KBM-7 (cell line): ENCODE results near the gene CADPS.

ENCODE experiments used
- DNase-seq: peaks from one replicate; pipeline ENCODE4 v3.0.0-alpha.2; 2015
- in situ Hi-C: fragments of 300-500 bp; cut with MboI; formaldehyde crosslinking; loops from 2 replicates; pipeline ENCODE4 v1.14.3; 2020; ENCODE audit warnings: low sequenced_read_pairs, low pct_unique_long_range_greater_than_20kb, mixed read lengths

The CADPS gene

DNA sequence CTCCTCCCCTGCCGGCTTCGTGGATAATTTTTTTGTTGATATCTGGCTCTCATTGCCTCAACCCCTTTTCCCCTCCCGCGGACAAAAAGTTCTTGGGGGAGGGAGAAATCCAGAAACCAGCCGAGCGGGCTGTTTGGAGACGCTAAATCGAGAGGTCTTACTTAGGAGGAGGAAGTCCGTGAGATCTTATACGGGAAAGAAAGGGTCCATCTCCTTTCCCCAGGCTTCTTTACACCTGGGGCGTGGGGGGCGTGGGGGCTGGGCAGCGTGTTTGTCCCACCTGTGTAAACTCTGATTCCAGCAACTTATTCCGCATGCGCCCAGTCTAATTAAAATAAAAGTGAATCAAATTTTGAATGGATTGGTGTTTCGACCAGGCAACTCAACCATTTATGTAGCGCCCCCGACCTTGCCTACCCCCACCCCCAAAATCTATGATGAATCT, 364 bp upstream of the CADPS start:
- DNase-seq, result no peak
- in situ Hi-C loops, result no loop called here

DNA sequence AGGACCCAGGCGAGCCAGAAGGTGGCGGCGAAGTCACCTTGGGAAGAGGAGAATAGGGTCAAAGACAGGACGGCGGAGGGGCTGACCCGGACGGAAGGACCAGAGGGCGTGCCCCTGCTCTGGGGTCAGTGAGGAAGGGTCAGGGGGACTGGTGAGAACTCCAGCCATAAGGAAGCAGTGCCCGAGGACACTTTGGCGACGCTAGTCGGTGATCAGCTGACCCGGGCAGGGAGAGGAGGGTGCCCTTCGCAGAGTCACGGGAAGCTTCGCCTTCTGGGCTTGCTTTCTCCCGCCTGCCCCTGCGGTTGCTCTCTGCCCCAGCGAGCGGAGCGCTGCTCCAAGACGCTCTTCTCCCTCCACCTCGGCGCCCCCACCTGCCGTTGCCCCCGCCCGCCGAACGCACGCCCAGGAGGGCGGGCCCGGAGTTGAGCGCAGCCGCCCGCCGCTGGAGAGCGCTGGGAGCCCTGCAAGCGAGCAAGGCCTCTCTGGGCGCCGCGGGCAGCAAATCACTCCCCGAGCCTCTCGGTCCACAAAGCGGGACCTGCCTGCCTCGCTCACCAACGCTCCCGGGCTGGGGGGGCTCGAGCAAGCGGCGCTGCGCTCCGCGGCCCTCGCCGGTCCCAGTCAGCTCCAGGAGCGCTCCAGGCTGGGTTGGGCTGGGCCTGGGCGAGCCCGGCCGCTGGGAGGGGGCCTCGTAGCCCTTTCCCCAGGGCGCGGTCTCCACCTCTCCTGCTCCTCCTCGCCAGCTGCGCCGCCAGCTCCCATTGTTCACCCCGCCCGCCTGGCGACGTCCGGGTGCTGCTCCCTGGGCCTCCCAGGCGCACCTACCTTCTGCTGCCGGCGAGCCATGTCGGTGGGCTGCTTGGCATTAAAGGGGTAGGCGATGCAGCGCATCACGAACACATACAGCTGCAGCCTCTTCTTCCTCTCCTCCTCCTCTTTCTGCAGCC, 1.2 kb downstream of the CADPS start:
- no peak for DNase-seq
- in situ Hi-C loops, result no loop called here

DNA sequence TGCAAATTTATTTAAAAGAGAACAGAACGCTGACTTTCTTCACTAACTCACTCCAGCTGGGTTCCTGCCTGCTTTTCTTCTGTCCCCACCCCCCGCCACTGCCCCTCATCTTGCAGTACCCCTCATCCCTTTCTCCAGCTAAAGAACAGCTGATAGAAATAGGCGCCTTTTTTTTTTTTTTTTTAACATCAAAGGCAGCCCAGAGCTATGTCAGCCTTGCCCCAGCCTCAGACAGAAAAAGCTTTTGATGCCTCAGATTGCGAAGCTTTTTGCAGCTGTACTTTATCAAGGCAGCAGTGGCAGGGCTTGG, 1.8 kb downstream of the CADPS start:
- in situ Hi-C loops, result no loop called here

DNA sequence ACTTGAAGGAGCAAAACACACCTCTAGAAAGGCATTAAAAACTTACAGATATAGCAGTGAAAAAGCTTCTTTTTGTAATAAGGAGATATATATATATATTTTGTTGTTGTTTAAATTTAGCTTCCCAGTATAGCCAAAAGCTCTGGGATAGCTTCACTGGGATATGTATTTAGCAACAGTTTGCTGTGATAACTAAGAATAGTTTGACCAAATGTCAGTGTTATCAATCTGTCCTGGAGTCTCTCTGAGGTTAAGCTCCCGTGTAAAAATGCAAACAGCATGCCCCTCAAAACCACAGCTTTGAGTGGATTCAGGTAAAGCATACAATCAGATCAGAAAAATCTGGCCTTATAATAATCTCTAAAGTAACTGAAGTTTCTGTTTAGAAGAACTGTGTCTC, 2.9 kb downstream of the CADPS start:
- in situ Hi-C loops, result no loop called here
- no peak for DNase-seq

More for the DNA sequence above, 1.8 kb downstream of the CADPS start:
- no peak for DNase-seq

DNA sequence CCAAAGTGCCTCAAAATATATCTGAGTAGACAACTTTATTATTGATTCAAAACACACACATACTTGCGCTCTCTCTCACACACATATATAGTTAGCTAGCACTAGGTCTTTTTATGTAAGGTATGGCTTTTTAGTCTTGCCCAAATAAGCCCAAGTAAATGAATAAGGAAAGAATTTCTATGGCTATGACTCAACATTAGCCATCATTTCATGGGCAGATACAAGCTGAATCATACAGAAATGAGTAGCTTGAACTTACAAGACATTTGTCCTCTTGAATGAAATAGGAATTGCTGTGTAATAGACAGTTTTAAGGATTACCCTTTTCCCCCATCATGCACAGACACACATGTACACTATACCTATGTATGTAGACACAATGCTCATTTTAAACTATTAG, 4.9 kb downstream of the CADPS start:
- in situ Hi-C loops, result no loop called here
- no peak for DNase-seq

DNA sequence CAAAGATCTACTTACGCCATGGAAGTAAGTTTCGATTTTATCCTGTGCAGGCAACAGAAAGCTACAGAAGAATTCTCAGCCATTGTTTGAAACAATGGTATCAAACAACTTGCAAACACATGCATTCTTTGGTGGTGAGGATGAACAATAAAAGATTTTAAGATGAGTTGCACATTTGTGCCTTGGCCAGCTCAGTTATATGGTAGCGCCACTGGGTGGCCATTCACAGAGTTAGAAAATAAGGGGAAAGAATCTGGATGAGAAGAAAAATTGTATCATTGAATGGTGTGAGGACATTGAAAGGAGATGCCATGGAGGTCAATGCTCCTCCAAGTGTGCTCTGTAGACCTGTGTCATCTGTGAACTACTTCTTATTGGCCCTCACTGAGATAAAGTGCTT, 11.6 kb downstream of the CADPS start:
- DNase-seq, result no peak
- in situ Hi-C loops, result no loop called here

DNA sequence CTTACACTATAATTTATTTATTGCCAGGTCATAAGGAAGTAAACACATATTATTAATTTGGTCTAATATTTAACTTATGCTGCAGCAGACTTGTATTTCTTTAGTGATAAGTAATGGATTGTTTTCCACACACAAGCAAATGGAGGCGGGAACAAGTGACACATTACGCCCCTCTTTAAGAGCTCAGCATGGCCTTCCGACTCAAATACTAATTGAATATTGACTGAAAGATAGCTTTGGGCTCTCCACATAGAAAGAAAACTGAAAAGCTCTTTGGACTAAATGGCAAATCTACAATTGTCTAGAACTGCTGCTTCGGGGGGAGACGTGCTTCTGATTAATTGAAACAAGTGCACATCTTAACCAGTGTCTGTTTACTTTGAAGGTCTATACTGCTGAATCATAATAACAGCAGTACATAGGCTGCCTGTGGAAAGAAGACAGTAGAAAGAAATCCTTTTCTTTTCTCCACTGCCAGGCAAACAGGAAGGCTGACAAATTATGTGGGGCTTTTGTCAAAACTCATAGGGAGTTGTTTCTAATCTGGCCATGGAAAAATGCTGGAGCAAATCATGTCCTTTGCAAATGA, 15.9 kb downstream of the CADPS start:
- DNase-seq, result no peak
- in situ Hi-C loops, result no loop called here

DNA sequence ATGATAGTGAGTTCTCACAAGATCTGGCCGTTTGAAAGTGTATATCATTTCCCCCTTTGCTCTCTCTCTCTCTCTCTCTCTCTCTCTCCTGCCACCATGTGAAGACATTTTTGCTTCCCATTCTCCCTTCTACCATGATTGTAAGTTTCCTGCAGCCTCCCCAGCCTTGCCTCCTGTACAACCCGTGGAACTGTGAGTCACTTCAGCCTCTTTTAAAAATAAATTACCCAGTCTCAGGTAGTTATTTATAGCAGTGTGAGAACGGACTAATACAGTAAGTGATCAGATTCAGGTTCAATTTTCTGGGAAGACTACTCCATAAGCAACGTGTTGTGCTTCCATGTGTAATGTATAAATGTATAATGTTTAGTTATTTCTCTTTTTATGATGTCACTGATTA, 29.2 kb downstream of the CADPS start:
- in situ Hi-C loops, result no loop called here
- DNase-seq, result no peak

DNA sequence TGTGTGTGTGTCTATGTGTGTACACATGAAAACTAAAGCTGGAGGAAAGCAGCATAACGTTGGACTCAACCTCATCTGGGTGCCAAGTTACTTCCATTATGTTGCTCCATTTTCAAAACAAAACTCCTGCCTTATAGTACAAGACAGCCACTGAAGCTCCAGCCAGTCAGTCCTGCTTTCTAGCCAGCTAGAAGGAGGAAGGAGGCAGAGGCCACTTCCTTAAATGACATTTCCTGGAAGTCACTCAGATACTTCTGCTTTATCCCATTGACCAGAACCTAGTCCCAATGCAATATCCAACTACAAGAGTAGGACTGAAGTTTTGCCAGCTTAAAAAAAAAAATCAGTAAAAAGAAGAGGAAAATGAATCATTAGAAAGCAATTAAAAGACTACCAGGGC, 31.7 kb downstream of the CADPS start:
- in situ Hi-C loops, result no loop called here
- DNase-seq, result no peak

DNA sequence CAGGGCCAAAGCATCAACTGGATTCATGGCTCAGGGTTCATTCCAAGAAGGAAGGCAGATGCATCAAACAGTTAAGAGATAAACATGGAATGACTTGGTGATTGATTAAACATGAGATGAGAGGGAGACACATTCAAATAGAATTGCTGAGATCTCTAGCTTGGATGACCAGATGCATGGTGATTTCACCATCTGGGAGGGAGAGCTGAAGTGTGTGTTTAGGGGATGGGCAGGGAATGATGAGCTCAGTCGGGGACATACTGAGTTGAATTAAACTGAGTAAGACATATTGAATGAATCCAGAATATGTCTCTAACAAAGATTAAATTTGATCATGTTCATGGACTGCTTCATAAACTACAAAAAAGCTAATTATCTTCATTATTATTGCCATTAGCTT, 35.5 kb downstream of the CADPS start:
- in situ Hi-C loops, result no loop called here
- no peak for DNase-seq

DNA sequence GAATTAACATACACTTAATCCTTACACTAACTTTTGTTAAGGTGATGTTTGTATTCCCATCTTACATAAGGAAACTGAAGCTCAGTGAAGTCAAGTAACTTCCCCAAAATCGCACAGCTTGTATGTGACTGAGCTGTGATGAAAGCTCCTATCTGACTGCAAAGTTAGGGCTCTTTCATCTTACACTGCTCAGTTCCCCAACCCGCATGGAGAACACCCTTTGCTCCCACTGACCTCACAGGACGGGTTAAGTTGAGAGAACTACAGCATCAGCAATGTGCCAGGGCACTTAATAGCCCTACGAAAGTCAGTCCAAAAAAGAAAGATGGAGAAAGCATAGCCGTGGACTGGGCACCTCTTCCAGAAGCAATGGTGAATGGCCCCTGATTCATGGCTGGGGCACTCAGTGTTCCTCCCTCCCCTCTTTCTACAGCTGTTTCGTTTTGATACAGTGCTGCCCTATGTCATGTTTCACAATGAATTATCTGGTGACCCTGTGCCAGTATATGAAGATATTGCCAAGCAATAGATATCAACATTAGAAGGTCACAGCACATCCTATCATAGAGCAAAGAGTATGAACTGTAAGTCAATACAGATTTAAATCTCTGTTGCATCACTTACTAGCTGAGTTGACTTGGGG, 38.0 kb downstream of the CADPS start:
- no peak for DNase-seq
- in situ Hi-C loops, result no loop called here

DNA sequence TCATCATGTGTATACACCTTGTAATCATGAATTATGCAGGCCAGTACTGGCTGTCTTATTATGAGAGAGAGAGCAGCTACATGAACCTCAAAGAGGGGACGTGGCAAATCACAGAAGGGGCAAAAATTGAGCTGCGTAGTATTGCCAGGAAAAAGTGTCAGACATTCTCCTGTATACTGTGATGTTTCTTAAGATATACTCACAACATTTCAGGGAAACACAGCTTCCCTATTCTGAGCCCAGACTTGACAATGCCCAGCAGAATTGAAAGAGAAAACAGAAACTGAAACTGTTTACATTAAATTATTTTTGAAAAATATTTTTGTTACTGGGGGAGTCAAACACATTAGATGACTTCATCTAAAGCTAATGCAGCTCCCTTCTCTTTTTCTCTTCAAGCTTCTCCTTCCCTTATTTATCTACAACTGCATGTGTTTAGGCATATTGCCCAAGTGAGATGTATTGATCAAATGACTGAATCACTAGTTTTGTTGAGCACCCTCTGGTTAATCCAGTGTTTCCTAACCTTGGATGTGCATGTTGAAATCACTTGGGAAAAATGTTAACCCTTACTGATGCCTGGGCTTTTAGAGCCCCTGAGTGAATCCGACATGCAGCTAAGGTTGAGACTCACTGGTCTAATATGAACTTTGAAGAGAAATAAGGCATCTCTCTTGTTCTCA, 39.5 kb downstream of the CADPS start:
- in situ Hi-C loops, result no loop called here
- no peak for DNase-seq

DNA sequence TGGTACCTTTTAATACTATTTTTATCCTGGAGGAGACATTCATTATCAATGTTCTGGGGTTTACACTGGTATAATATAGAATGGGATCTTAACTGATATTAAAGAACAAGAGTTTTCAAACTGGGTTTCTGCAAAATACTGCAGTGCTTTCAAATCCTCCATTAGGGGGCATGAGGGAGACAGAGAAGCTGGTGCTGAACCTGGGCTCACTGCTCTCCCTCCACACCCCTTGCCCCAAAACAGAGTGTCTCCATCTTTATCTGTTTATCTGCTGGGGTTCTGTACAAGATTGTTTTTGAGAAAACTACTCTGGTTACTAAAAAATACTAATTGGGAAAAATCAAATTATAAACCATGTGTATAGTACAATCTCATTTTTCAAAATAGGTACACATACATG, 41.7 kb downstream of the CADPS start:
- DNase-seq, result no peak
- in situ Hi-C loops, result no loop called here

DNA sequence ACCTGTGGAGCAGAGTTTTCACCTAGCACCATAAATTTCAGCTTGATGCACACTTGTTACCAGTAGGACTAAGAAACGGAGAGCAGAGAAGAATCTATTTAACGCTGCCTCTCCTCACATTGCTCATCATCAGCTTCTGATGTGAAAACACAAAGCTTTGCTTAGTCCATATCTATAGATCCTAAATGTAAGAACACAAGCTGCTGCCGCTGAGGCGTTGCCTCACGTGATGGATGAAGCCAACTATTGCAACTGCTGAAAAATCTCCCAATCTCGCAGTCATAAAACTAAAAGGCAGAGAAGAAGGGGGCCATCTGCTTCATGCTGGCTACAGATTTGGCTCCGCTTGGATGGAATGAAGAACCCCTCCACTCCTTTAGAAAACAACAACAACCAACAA, 42.7 kb downstream of the CADPS start:
- DNase-seq, result no peak
- in situ Hi-C loops, result no loop called here

DNA sequence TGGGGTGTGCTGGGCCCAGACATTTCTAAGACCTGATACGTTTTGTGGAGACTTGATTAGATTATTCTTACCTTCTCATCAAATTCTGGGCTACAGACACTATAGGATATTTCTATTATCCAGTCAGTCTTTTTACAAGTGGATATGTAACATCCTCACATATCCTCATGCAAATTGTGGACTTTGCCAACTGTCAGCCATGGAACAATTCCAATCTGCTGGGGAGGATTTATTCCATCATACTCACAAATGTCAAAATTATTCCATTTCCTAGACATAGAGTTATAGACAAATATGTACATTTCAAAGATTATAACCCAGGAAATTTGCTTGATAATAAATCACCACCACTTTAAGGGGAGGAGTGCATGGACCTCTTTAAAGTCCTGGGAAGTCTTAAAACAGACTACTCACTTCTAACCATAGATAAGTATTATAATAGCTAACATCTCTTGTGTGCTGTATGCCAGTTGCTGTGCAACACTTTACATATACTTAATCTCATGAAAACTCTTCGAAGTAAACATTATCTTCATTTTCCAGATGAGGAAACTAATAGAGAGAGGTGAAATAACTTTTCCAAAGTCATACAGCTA, 44.4 kb downstream of the CADPS start:
- in situ Hi-C loops, result no loop called here
- DNase-seq, result no peak

DNA sequence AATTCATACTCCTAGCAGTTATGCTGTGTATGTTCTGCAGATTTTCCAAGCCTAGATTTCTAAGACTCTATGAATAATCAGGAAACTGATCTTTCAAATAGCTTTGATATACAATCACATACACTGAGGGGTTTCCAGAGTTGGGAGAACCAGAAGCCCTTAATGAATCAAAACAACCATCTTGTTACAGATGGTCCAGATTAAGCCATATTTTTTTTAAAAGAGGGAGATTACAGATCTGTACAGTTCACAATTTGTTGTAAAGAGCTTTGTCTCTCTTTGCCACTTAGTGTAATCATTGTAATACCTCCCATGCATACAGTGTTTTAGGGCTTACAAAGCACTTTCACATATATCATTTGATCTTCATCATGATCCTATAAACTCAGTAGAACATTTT, 47.7 kb downstream of the CADPS start:
- in situ Hi-C loops, result no loop called here

DNA sequence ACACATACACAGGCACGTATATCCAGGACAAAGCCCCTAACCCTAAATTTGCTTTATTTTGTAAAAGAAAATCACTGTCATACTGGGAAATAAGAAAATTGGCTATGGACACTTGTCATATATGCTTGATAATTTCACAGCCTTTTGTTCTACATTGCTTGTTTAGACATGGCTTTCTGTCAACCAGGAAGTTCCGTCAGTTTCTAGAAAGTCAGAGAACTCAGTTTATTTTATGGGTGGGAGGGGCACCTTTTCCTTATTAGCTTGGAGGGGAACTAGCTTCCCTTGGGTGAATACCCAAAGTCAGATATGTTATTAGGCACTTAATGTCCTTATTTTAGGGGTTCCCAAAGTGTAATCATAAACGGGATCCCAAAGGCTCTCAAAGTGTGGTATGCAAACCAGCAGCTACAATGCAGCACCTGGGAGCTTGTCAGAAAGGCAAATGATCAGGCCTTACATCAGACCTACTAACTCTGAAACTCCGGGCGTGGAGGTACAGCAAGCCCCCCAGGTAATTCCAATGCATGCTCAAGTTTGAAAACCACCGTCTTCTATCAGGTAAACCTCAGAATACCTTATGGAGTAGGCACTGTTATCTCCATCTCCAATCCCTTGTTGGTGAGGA, 50.1 kb downstream of the CADPS start:
- in situ Hi-C loops, result no loop called here
- DNase-seq, result no peak

More for the DNA sequence above, 47.7 kb downstream of the CADPS start:
- no peak for DNase-seq

DNA sequence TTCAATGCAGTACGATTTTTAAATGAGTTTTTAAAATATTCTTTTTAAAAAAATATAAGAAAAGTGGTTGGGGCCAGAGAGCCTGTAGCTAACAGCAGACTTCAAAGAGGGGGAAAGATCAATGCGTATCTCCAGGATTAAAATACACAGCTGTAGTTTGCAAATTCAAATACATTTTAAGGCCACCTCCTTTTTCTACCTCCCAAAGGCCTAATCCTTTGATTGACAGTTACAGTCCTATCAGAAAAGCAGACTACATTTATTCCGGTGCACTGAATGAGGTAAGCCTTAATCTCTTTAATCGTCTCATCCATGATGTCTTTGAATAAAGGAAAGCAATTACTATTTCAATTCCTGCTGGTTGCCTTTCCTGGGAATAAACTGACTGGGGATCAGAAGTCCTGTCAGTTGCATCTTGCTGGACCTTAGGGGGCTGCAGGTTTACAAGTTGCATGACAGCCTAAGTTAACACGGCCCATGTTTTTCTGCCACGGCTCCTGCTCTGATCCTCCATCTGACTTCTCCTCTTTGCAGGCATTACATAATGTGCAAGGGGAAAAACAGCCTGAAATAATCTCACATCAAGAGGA, 51.7 kb downstream of the CADPS start:
- in situ Hi-C loops, result no loop called here
- no peak for DNase-seq

DNA sequence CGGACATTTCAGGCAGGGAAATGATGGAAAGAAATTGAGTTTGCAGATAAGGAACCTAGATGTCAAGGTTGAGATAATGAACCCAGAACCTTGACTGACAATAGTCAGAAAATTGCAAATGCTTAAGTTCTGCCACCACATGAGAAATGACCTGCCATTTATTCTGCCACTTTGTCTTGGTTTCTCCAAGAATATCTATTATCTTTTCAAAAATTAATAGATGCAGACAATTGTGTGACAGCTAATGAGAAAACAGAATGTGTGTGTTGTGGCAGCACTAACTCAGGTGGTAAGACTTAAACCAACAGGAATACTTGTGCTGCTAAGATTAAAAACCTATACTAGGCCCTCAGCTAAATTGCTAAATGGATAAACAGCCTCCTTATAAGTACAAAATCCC, 52.3 kb downstream of the CADPS start:
- in situ Hi-C loops, result no loop called here
- DNase-seq, result no peak
